Epithelial cell of esophagus (primary cell): Measurements from ENCODE around the gene COPE.

Source experiments
- DNase-seq: peaks from one replicate; pipeline ENCODE4 v3.0.0; 2010; ENCODE audit warnings: low read depth
- H3K4me3 ChIP-seq: 2 replicates; pipeline ENCODE4 v1.5.1; 2011; ENCODE audit warnings: mild to moderate bottlenecking, low read length, control low read depth
- CTCF ChIP-seq: IDR thresholded peaks from 2 replicates; pipeline ENCODE4 v1.5.1; 2011; ENCODE audit warnings: low read depth, mild to moderate bottlenecking, low read length, control low read depth, inconsistent platforms; ENCODE audit not compliant: insufficient read depth; ENCODE audit errors: missing control alignments

COPE gene

GRCh38 chr19:18860302-18860700 lies 58.9 kb downstream of the COPE start:
- no peak overlapping the region for H3K4me3 ChIP-seq
- no peak for TF ChIP-seq CTCF
- no peak for DNase-seq

GRCh38 chr19:18859676-18860301 lies 59.4 kb downstream of the COPE start:
- DNase-seq = no peak
- H3K4me3 ChIP-seq = no peak overlapping the region
- TF ChIP-seq CTCF = no peak

DNA sequence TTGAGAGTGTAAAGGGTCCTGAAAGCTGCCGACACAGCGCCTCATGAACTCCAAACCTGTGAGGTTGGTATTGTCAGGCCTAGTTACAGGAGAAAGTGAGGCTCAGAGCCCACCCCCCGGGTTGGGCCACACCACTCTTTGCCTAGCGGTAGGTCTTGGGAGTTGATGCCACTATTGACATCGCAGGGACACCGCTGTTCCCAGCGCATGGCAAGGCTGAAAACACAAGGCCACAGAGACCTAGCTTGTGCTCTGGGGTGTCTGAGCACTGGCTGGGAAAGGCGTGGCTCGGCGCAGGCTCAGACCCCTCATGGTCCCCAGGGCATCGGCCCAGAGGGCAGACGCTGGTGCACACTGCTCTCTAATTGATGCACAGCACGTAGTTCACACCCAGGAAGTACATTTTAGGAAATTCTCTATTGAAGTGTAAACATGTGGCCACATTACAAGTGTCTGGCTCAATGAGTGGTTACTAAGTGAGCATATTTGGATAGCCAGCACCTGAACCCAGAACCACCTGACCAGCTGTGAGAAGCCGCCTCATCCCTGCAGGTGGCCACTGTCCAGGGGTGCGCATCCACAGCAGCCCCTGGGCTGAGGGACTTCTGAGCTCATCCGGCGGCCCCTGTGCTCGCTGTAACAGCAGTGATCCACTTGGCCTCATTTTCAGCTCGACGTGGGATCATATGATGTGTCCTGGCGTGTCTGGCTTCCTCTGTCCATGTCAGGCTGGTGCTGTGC lies 60.1 kb downstream of the COPE start:
- no peak for TF ChIP-seq CTCF
- no peak overlapping the region for H3K4me3 ChIP-seq
- no peak for DNase-seq

- no peak overlapping the region for H3K4me3 ChIP-seq
- TF ChIP-seq CTCF = no peak
- no peak for DNase-seq
Measured at GRCh38 chr19:18857223-18857622, 62.0 kb downstream of the COPE start.

DNA sequence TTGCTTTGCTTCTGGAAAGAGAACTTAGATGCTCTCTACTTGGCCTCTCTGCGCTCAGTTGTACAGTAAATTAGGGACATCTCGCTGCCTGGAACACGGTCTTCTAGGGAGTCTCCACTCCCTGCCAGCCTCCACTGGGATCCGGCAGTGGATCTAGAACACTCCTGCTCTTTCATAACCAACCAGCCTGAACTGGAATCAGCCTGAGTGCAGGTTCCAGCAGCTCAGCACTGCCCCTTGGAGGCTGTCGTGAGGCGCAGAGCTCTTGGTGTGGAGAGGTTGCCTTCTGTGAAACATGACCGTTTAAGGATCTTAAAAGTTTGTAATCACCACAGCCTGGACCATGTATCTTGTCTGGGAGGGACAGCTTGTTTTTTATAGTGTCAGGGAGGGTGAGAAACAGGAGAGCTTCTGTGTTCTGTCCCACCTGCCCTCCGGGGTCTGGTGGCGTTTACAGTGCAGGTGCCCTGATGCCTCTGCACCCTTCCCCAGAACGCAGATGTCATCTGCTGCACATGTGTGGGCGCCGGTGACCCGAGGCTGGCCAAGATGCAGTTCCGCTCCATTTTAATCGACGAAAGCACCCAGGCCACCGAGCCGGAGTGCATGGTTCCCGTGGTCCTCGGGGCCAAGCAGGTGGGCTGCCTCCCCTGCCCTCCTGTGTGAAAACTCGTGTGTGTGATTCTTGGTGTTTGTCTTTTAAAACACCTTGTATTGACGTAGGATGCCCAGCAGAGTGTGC lies 62.6 kb downstream of the COPE start:
- H3K4me3 ChIP-seq = no peak overlapping the region
- peak; percentile 61 for TF ChIP-seq CTCF
- peak; percentile 44 for DNase-seq

DNA sequence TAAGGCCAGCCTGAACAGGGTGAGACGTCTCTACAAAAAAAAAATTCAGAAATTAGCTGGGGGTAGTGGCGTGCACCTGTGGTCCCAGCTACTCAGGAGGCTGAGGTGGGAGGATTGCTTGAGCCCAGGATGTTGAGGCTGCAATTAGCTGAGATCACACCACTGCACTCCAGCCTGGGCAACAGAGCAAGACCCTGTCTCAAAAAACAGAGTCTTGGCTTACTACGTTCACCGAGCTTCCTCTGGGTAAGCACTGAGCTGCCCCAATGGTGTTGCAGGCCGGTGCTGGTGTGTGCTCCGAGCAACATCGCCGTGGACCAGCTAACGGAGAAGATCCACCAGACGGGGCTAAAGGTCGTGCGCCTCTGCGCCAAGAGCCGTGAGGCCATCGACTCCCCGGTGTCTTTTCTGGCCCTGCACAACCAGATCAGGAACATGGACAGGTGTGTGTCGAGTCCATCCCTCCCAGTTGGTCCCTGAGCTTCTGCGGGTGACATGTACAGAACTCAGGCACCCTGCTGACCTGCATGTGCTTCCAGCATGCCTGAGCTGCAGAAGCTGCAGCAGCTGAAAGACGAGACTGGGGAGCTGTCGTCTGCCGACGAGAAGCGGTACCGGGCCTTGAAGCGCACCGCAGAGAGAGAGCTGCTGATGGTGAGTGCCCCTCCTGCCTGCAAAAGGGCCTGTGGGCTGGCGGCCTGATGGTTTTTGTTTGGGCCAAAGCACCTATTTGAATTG lies 63.4 kb downstream of the COPE start:
- no peak for TF ChIP-seq CTCF
- no peak overlapping the region for H3K4me3 ChIP-seq
- no peak for DNase-seq
